Ishikawa (cell line): ENCODE data around the gene RNF224.

Source experiments
- CEBPB ChIP-seq: IDR thresholded peaks from 2 replicates; pipeline ENCODE4 v1.6.1; 2012
- CREB1 ChIP-seq: IDR thresholded peaks from 2 replicates; pipeline ENCODE4 v1.6.1; 2012; ENCODE audit warnings: low read depth
- TAF1 ChIP-seq: IDR thresholded peaks from 2 replicates; pipeline ENCODE4 v1.6.1; 2012; ENCODE audit warnings: low read depth, mild to moderate bottlenecking
- TCF12 ChIP-seq: IDR thresholded peaks from 2 replicates; pipeline ENCODE4 v1.6.1; 2012; ENCODE audit warnings: low read depth
- YY1 ChIP-seq: IDR thresholded peaks from 2 replicates; pipeline ENCODE4 v1.6.1; 2012; ENCODE audit warnings: low read depth
- TF ChIP-seq, protein P1 (sequence below): IDR thresholded peaks from 2 replicates; pipeline ENCODE4 v1.6.1; 2012
- TF ChIP-seq, protein P2 (sequence below): IDR thresholded peaks from 2 replicates; pipeline ENCODE4 v1.6.1; 2012

DNA sequence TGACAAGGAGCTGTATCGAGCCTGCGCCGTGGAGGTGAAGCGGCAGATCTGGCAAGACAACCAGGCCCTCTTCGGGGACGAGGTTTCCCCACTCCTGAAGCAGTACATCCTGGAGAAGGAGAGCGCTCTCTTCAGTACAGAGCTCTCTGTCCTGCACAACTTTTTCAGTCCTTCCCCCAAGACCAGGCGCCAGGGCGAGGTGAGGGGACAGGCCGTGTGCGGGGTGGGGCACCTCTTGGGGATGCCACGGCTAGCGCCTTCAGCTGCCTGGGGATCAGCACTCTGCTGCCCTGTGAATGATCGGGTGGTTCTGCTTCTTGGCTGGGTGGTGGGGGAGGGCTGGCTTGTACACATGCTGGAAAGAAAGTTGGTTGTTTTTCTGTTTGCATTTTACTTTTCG, 29.6 kb downstream of the RNF224 start:
- TF ChIP-seq TAF1 (no peak), TCF12 (no peak), CREB1 (no peak), CEBPB (no peak), YY1 (no peak)
- TF ChIP-seq, protein P1, sequence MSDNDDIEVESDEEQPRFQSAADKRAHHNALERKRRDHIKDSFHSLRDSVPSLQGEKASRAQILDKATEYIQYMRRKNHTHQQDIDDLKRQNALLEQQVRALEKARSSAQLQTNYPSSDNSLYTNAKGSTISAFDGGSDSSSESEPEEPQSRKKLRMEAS, result no peak
- TF ChIP-seq, protein P2, sequence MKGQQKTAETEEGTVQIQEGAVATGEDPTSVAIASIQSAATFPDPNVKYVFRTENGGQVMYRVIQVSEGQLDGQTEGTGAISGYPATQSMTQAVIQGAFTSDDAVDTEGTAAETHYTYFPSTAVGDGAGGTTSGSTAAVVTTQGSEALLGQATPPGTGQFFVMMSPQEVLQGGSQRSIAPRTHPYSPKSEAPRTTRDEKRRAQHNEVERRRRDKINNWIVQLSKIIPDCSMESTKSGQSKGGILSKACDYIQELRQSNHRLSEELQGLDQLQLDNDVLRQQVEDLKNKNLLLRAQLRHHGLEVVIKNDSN, result no peak
